GM18909 (cell line): Measurements from ENCODE around the gene LIMK2.

Experiments
- ATAC-seq: cut with Tn5 transposase; IDR thresholded peaks from one replicate; pipeline ENCODE4 v1.9.1; 2021; ENCODE audit warnings: mild to moderate bottlenecking; ENCODE audit not compliant: unreplicated experiment, poor library complexity

Gene LIMK2

GRCh38 chr22:31323578-31324550 is 111.8 kb downstream of the LIMK2 start:
- ATAC-seq = no peak

- no peak for ATAC-seq
Measured at GRCh38 chr22:31326877-31327276, 114.8 kb downstream of the LIMK2 start.

GRCh38 chr22:31327806-31328543 is 115.9 kb downstream of the LIMK2 start:
- ATAC-seq = no peak

- ATAC-seq = no peak
Measured at GRCh38 chr22:31328544-31328960, 116.5 kb downstream of the LIMK2 start.

GRCh38 chr22:31329029-31329428 is 116.9 kb downstream of the LIMK2 start:
- no peak for ATAC-seq
